ENCODE measurements around the gene KCNH4. TPM values are rescaled to one million over a fixed set of nuclear protein-coding genes. Genes with fewer than 3 reads are reported as not detected.
A peak's percentile ranks its signal among the peaks of the same experiment; 100 is the strongest.

KCNH4 gene
- total RNA-seq, 1 experiment from 2014 or later, result 0.24 TPM

- H3K9me3 Mint-ChIP-seq, result no peaks in the 10 kb centered on the region
- TF ChIP-seq ZNF512 (CRISPR knock-in tag; IDR thresholded peaks at IDR 0.05; ENCODE audit: borderline replicate concordance) (0 out of 2 replicates have a peak, but pooled peaks have one; percentile 22), E2F4 (CRISPR knock-in tag; IDR thresholded peaks at IDR 0.05; ENCODE audit: borderline replicate concordance, low read depth) (no peak), IRF2 (CRISPR knock-in tag; IDR thresholded peaks at IDR 0.05; ENCODE audit: borderline replicate concordance, low read depth) (no peak), SMAD4 (CRISPR knock-in tag; IDR thresholded peaks at IDR 0.05) (no peak)
- H3K27me3 Mint-ChIP-seq (ENCODE audit: low read depth), result peaks cover 74% of the 10 kb centered on the region
- no peaks in the 10 kb centered on the region for H3K36me3 Mint-ChIP-seq
- no peak for ATAC-seq
- no peak overlapping the region for H3K27ac Mint-ChIP-seq
- DNase-seq (ENCODE audit: low spot score), result no peak
- H3K4me3 Mint-ChIP-seq, result peak overlapping the region; percentile 80
- H3K4me1 Mint-ChIP-seq, result peaks cover 28% of the 10 kb centered on the region
- POLR2A ChIA-PET, result interaction anchor here (0.6 kb wide), 2 partner anchors 24 to 240 kb away, joined by 3 to 6 read pairs; partner anchors contain the start of gene CAVIN1
- CTCF ChIA-PET, result interaction anchor here (0.7 to 7.3 kb wide), 15 partner anchors 10 to 500 kb away, joined by 3 to 55 read pairs (median 5); partner anchors contain the start of genes GHDC, KAT2A, NKIRAS2 and RAB5C
Measured at GRCh38 chr17:42182927-42183734, 2.2 kb upstream of the KCNH4 start.

GRCh38 chr17:42181851-42182207 lies 887 bp upstream of the KCNH4 start:
- POLR2A ChIA-PET, result interaction anchor here (1.1 kb wide), 2 partner anchors 9 to 74 kb away, joined by 3 to 4 read pairs; no protein-coding TSS in a partner anchor

More at GRCh38 chr17:42181851-42182207, 887 bp upstream of the KCNH4 start:
- Mint-ChIP-seq H3K27me3 (ENCODE audit: low read depth) (peaks cover 72% of the 10 kb centered on the region), H3K4me3 (peak overlapping the region; percentile 76), H3K27ac (no peak overlapping the region), H3K36me3 (no peaks in the 10 kb centered on the region), H3K4me1 (peaks cover 28% of the 10 kb centered on the region), H3K9me3 (no peaks in the 10 kb centered on the region)
- CTCF ChIA-PET, result interaction anchor here (0.6 to 3.7 kb wide), 18 partner anchors 10 to 367 kb away, joined by 3 to 33 read pairs (median 5); partner anchors contain the start of genes ACLY, DHX58, GHDC and HSPB9
- TF ChIP-seq USF1 (CRISPR knock-in tag; IDR thresholded peaks at IDR 0.05) (no peak), AFF4 (CRISPR knock-in tag; IDR thresholded peaks at IDR 0.05; ENCODE audit: borderline replicate concordance) (no peak), ETV6 (CRISPR knock-in tag; IDR thresholded peaks at IDR 0.05) (no peak), PRRX2 (CRISPR knock-in tag; IDR thresholded peaks at IDR 0.05) (no peak), CBFB (CRISPR knock-in tag; IDR thresholded peaks at IDR 0.05; ENCODE audit: low read depth) (no peak), ESRRA (CRISPR knock-in tag; IDR thresholded peaks at IDR 0.05; ENCODE audit: borderline replicate concordance) (no peak), CTCF (IDR thresholded peaks at IDR 0.05) (no peak), KAT7 (CRISPR knock-in tag; IDR thresholded peaks at IDR 0.05; ENCODE audit: borderline replicate concordance) (no peak), NR3C1 (CRISPR knock-in tag; conservative IDR thresholded peaks at IDR 0.05; ENCODE audit: low read depth) (no peak), ZNF425 (CRISPR knock-in tag; conservative IDR thresholded peaks at IDR 0.05) (no peak), SMAD3 (CRISPR knock-in tag; IDR thresholded peaks at IDR 0.05; ENCODE audit: borderline replicate concordance) (no peak)
- no peak for ATAC-seq
- no peak for DNase-seq (ENCODE audit: low spot score)

Measured in WTC11 (cell line).